HEK293 (cell line): Measurements from ENCODE around the gene PIK3R1.

Experiments
- ZNF155 ChIP-seq: fragments of 450-650 bp; formaldehyde crosslinking; IDR thresholded peaks from 2 replicates; pipeline ENCODE4 v1.5.1; 2016; ENCODE audit warnings: missing biosample characterization, missing genetic modification characterization
- TF ChIP-seq, protein P1 (sequence below): fragments of 450-650 bp; formaldehyde crosslinking; IDR thresholded peaks from 2 replicates; pipeline ENCODE4 v1.5.1; 2016; ENCODE audit warnings: missing biosample characterization, missing genetic modification characterization

GRCh38 chr5:68225188-68225910 is 9.8 kb downstream of the PIK3R1 start:
- TF ChIP-seq, protein P1, sequence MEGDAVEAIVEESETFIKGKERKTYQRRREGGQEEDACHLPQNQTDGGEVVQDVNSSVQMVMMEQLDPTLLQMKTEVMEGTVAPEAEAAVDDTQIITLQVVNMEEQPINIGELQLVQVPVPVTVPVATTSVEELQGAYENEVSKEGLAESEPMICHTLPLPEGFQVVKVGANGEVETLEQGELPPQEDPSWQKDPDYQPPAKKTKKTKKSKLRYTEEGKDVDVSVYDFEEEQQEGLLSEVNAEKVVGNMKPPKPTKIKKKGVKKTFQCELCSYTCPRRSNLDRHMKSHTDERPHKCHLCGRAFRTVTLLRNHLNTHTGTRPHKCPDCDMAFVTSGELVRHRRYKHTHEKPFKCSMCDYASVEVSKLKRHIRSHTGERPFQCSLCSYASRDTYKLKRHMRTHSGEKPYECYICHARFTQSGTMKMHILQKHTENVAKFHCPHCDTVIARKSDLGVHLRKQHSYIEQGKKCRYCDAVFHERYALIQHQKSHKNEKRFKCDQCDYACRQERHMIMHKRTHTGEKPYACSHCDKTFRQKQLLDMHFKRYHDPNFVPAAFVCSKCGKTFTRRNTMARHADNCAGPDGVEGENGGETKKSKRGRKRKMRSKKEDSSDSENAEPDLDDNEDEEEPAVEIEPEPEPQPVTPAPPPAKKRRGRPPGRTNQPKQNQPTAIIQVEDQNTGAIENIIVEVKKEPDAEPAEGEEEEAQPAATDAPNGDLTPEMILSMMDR (tag by site-specific recombination) = no peak
- no peak for TF ChIP-seq ZNF155 (tag by site-specific recombination)
